Prostate gland (tissue), 2 donors: ENCODE results near the gene SPRR2E.
"Not testable (repeated sequence)": the region's sequence is repeated elsewhere in the genome, so short reads cannot be mapped to it uniquely, and the experiment has no call there.

ENCODE experiments used
- POLR2A ChIP-seq: fragments of 450-650 bp; IDR thresholded peaks from one replicate; pipeline ENCODE4 v1.6.1; 2016; ENCODE audit warnings: antibody characterized with exemption, mild to moderate bottlenecking
- POLR2AphosphoS5 ChIP-seq: sonication (generic); formaldehyde crosslinking; IDR thresholded peaks from one replicate; pipeline ENCODE4 v1.6.1; 2017; ENCODE audit warnings: antibody characterized with exemption
- TF ChIP-seq, protein P1 (sequence below), 4 experiments: fragments of 200-600 bp in 2 of 4; fragments of 450-650 bp in 2 of 4; sonication (generic) in 2 of 4; IDR thresholded peaks; 1 replicate in 3 of 4; 2 replicates in 1 of 4; pipeline ENCODE4 v1.5.1; 2016 to 2019; ENCODE audit warnings: antibody characterized with exemption in 4 of 4, mild to moderate bottlenecking in 2 of 4, moderate library complexity in 2 of 4

DNA sequence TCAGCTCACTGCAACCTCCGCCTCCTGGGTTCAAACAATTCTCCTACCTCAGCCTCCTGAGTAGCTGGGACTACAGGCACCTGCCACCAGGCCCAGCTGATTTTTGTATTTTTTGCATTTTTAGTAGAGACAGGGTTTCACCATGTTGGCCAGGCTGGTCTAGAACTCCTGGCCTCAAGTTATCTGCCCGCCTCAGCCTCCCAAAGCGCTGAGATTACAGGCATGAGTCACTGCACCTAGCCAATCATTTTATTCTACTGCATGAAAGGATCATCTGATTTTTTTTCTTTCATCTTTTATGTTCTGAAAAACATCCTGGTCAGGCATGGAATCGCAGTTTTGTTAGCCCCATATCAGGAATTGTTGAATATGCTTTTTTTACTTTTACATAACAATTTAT lies 34.4 kb upstream of the SPRR2E start:
- TF ChIP-seq, protein P1, sequence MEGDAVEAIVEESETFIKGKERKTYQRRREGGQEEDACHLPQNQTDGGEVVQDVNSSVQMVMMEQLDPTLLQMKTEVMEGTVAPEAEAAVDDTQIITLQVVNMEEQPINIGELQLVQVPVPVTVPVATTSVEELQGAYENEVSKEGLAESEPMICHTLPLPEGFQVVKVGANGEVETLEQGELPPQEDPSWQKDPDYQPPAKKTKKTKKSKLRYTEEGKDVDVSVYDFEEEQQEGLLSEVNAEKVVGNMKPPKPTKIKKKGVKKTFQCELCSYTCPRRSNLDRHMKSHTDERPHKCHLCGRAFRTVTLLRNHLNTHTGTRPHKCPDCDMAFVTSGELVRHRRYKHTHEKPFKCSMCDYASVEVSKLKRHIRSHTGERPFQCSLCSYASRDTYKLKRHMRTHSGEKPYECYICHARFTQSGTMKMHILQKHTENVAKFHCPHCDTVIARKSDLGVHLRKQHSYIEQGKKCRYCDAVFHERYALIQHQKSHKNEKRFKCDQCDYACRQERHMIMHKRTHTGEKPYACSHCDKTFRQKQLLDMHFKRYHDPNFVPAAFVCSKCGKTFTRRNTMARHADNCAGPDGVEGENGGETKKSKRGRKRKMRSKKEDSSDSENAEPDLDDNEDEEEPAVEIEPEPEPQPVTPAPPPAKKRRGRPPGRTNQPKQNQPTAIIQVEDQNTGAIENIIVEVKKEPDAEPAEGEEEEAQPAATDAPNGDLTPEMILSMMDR (IDR thresholded peaks at IDR 0.05): not testable (repeated sequence)
- not testable (repeated sequence) for TF ChIP-seq POLR2A, POLR2AphosphoS5
